ENCODE results near the gene LUC7L3. TPM values are rescaled to one million over a fixed set of nuclear protein-coding genes. Genes with fewer than 3 reads are reported as not detected.

The LUC7L3 gene
- total RNA-seq, 1 donor from 2014 or later, result 222 TPM

GRCh38 chr17:50728881-50729765 is 9.7 kb downstream of the LUC7L3 start:
- Mint-ChIP-seq H3K9me3 (ENCODE audit: unreplicated experiment) (no peaks in the 10 kb centered on the region), H3K4me1 (ENCODE audit: low read depth, unreplicated experiment) (peaks cover 10% of the 10 kb centered on the region), H3K27ac (ENCODE audit: unreplicated experiment) (no peak overlapping the region), H3K4me3 (ENCODE audit: unreplicated experiment) (no peak overlapping the region), H3K36me3 (ENCODE audit: unreplicated experiment) (no peaks in the 10 kb centered on the region), H3K27me3 (ENCODE audit: unreplicated experiment) (no peaks in the 10 kb centered on the region)
- no peak for DNase-seq
- TF ChIP-seq CTCF (IDR thresholded peaks at IDR 0.05; ENCODE audit: partially characterized antibody, unreplicated experiment), result no peak

- Mint-ChIP-seq H3K4me1 (ENCODE audit: low read depth, unreplicated experiment) (peaks cover 10% of the 10 kb centered on the region), H3K36me3 (ENCODE audit: unreplicated experiment) (no peaks in the 10 kb centered on the region), H3K4me3 (ENCODE audit: unreplicated experiment) (no peak overlapping the region), H3K27me3 (ENCODE audit: unreplicated experiment) (no peaks in the 10 kb centered on the region), H3K9me3 (ENCODE audit: unreplicated experiment) (no peaks in the 10 kb centered on the region), H3K27ac (ENCODE audit: unreplicated experiment) (peak overlapping the region; percentile 67)
- no peak for DNase-seq
- no peak for TF ChIP-seq CTCF (IDR thresholded peaks at IDR 0.05; ENCODE audit: partially characterized antibody, unreplicated experiment)
Measured at GRCh38 chr17:50731575-50732460, 12.4 kb downstream of the LUC7L3 start.

GRCh38 chr17:50735287-50735686 is 15.9 kb downstream of the LUC7L3 start:
- Mint-ChIP-seq H3K27ac (ENCODE audit: unreplicated experiment) (no peak overlapping the region), H3K36me3 (ENCODE audit: unreplicated experiment) (no peaks in the 10 kb centered on the region)

GRCh38 chr17:50737118-50737698 is 17.8 kb downstream of the LUC7L3 start:
- no peaks in the 10 kb centered on the region for H3K36me3 Mint-ChIP-seq (ENCODE audit: unreplicated experiment)

More at GRCh38 chr17:50735287-50735686, 15.9 kb downstream of the LUC7L3 start:
- Mint-ChIP-seq H3K4me3 (ENCODE audit: unreplicated experiment) (no peak overlapping the region), H3K4me1 (ENCODE audit: low read depth, unreplicated experiment) (peaks cover 4% of the 10 kb centered on the region), H3K9me3 (ENCODE audit: unreplicated experiment) (no peaks in the 10 kb centered on the region), H3K27me3 (ENCODE audit: unreplicated experiment) (no peaks in the 10 kb centered on the region)
- no peak for TF ChIP-seq CTCF (IDR thresholded peaks at IDR 0.05; ENCODE audit: partially characterized antibody, unreplicated experiment)
- no peak for DNase-seq

More at GRCh38 chr17:50737118-50737698, 17.8 kb downstream of the LUC7L3 start:
- Mint-ChIP-seq H3K4me3 (ENCODE audit: unreplicated experiment) (no peak overlapping the region), H3K27me3 (ENCODE audit: unreplicated experiment) (no peaks in the 10 kb centered on the region), H3K4me1 (ENCODE audit: low read depth, unreplicated experiment) (no peaks in the 10 kb centered on the region), H3K27ac (ENCODE audit: unreplicated experiment) (peak overlapping the region; percentile 23), H3K9me3 (ENCODE audit: unreplicated experiment) (no peaks in the 10 kb centered on the region)
- DNase-seq, result no peak
- no peak for TF ChIP-seq CTCF (IDR thresholded peaks at IDR 0.05; ENCODE audit: partially characterized antibody, unreplicated experiment)
